ENCODE data around the gene THAP8. TPM values are rescaled to one million over a fixed set of nuclear protein-coding genes. Genes with fewer than 3 reads are reported as not detected.

THAP8 gene
- total RNA-seq, 1 experiment from 2014 or later, result 5.4 TPM

GRCh38 chr19:35990771-35991730, 63.0 kb downstream of the THAP8 start:
- Histone ChIP-seq H2BK12ac (ENCODE audit: insufficient read length, low read depth, low read length) (no peak overlapping the region), H3K18ac (ENCODE audit: insufficient read length, low read depth, low read length) (no peak overlapping the region), H4K91ac (ENCODE audit: insufficient read length, low read depth, low read length) (no peak overlapping the region), H4K5ac (ENCODE audit: insufficient read length, low read depth, low read length) (no peak overlapping the region), H3K79me2 (ENCODE audit: insufficient read depth, low read length) (no peaks in the 10 kb centered on the region), H3K23ac (ENCODE audit: insufficient read length, low read depth, low read length) (no peak overlapping the region), H3K27me3 (ENCODE audit: insufficient read depth, low read length) (no peaks in the 10 kb centered on the region; the same call in 1 of the 2 replicates), H2BK5ac (ENCODE audit: insufficient read length, low read length) (no peak overlapping the region), H4K20me1 (ENCODE audit: control insufficient read depth, insufficient read depth, insufficient read length) (peaks cover 3% of the 10 kb centered on the region), H3K4me2 (ENCODE audit: insufficient read depth, insufficient read length, low read length) (no peak overlapping the region), H3K4me1 (ENCODE audit: insufficient read depth, low read length) (no peaks in the 10 kb centered on the region), H2BK120ac (ENCODE audit: low read depth, low read length, poor library complexity, severe bottlenecking) (no peak overlapping the region), H3K9ac (ENCODE audit: extremely low read depth, insufficient read length, low read length) (no peak overlapping the region), H3K9me3 (ENCODE audit: control insufficient read depth, low read depth, low read length) (no peaks in the 10 kb centered on the region), H2AFZ (ENCODE audit: low read length) (no peak overlapping the region), H3K14ac (ENCODE audit: insufficient read depth, low read length) (no peak overlapping the region), H3K79me1 (ENCODE audit: insufficient read depth, low read depth, low read length, poor library complexity, severe bottlenecking) (no peaks in the 10 kb centered on the region), H3K56ac (ENCODE audit: insufficient read length, low read depth, low read length) (no peak overlapping the region), H2BK15ac (ENCODE audit: low read depth, low read length) (no peak overlapping the region), H3K23me2 (ENCODE audit: insufficient read length, low read depth, low read length, poor library complexity, severe bottlenecking) (peaks cover 6% of the 10 kb centered on the region), H4K8ac (replicated peaks; ENCODE audit: insufficient read length, low read depth, low read length) (no peak overlapping the region), H2BK20ac (ENCODE audit: low read depth, low read length, poor library complexity, severe bottlenecking) (no peak overlapping the region), H3T11ph (ENCODE audit: low read length) (no peak overlapping the region), H2AK5ac (ENCODE audit: insufficient read length, low read length) (no peak overlapping the region), H3K4ac (ENCODE audit: low read depth, low read length) (no peak overlapping the region), H3K27ac (ENCODE audit: insufficient read length, low read depth, low read length) (no peak overlapping the region)
- TF ChIP-seq CTCF (conservative IDR thresholded peaks at IDR 0.05), result no peak
- Mint-ChIP-seq H3K27ac (no peak overlapping the region), H3K4me1 (peaks cover 14 to 19% of the 10 kb centered on the region in 2 experiments), H3K4me3 (no peak overlapping the region), H3K9me3 (no peaks in the 10 kb centered on the region; a peak in 2 of 5 replicates), H3K27me3 (ENCODE audit: low read depth) (peaks cover 38% of the 10 kb centered on the region), H3K36me3 (ENCODE audit: insufficient read depth in 1 of 3, low read depth in 3 of 3) (peaks cover 0 to 3% (median 0%) of the 10 kb centered on the region in 3 experiments; a peak in 2 of 7 replicates)
- no peak for DNase-seq
- WGBS (ENCODE audit: extremely low coverage, insufficient read length, low lambda C conversion rate), result no CpG with 5 or more reads among the region's 10 CpGs
